SK-N-SH (cell line): ENCODE data around the gene CRIP3. TPM values are rescaled to one million over a fixed set of nuclear protein-coding genes. Genes with fewer than 3 reads are reported as not detected.

Experiments
- CTCF ChIA-PET: fragments of 300-600, 350-600 bp; formaldehyde crosslinking; extraction: SDS; loops from one replicate; lab custom pipeline; 2021; lab: Yijun Ruan, JAX
- POLR2A ChIA-PET: fragments of 350-600 bp; sonication (Branson Sonifier 250); formaldehyde crosslinking; extraction: SDS; loops from one replicate; lab custom pipeline; 2020; ENCODE audit warnings: antibody characterized with exemption, inconsistent platforms; lab: Yijun Ruan, JAX
- DNase-seq: peaks from one replicate; pipeline ENCODE4 v3.0.0; 2012
- H2AFZ ChIP-seq: fragments of 200-600 bp; sonication (generic); 2 replicates; pipeline ENCODE4 v1.8.1; 2016; ENCODE audit warnings: antibody characterized with exemption, mild to moderate bottlenecking, low read depth
- H3F3A ChIP-seq: fragments of 200-600 bp; sonication (generic); replicated peaks from 2 replicates; pipeline ENCODE3; 2016; ENCODE audit warnings: antibody characterized with exemption, mild to moderate bottlenecking; ENCODE audit not compliant: insufficient read depth
- H3K27ac ChIP-seq, 2 experiments: fragments of 200-500 bp in 1 of 2; fragments of 200-600 bp in 1 of 2; sonication (Bioruptor generic) in 1 of 2; sonication (generic), shearing (Covaris generic) in 1 of 2; 2 replicates each; pipeline versions ENCODE4 v1.5.1 to v1.6.1; 2014 to 2016; ENCODE audit warnings: low read depth in 2 of 2, inconsistent platforms in 1 of 2, low read length in 1 of 2, mild to moderate bottlenecking in 1 of 2, mixed read lengths in 1 of 2
- H3K27me3 ChIP-seq: fragments of 200-600 bp; sonication (generic), shearing (Covaris generic); 2 replicates; pipeline ENCODE4 v1.6.1; 2016; ENCODE audit warnings: mixed run types; ENCODE audit not compliant: insufficient read depth
- H3K36me3 ChIP-seq, 2 experiments: fragments of 200-500 bp in 1 of 2; fragments of 200-600 bp in 1 of 2; sonication (Bioruptor generic) in 1 of 2; sonication (generic) in 1 of 2; replicated peaks in 1 of 2; 2 replicates each; pipeline versions ENCODE3 to v1.5.1; 2014 to 2016; ENCODE audit warnings: low read length in 1 of 2, mild to moderate bottlenecking in 1 of 2; ENCODE audit not compliant: insufficient read depth in 2 of 2, control insufficient read depth in 1 of 2
- H3K4me1 ChIP-seq, 2 experiments: fragments of 200-500 bp in 1 of 2; fragments of 200-600 bp in 1 of 2; sonication (Bioruptor generic) in 1 of 2; sonication (generic), shearing (Covaris generic) in 1 of 2; 2 replicates each; pipeline versions ENCODE4 v1.5.1 to v1.6.1; 2014 to 2016; ENCODE audit warnings: low read depth in 1 of 2, low read length in 1 of 2, mixed run types in 1 of 2; ENCODE audit not compliant: insufficient read depth in 2 of 2, control insufficient read depth in 1 of 2
- H3K4me2 ChIP-seq: fragments of 200-600 bp; sonication (generic), shearing (Covaris generic); 2 replicates; pipeline ENCODE4 v1.6.1; 2017; ENCODE audit warnings: mixed run types
- H3K4me3 ChIP-seq, 2 experiments: fragments of 200-500 bp in 1 of 2; fragments of 200-600 bp in 1 of 2; sonication (Bioruptor generic) in 1 of 2; sonication (generic), shearing (Covaris generic) in 1 of 2; 2 replicates each; pipeline versions ENCODE4 v1.5.1 to v1.8.1; 2014 to 2016; ENCODE audit warnings: low read depth in 2 of 2, inconsistent platforms in 1 of 2, low read length in 1 of 2, mild to moderate bottlenecking in 1 of 2, mixed read lengths in 1 of 2, moderate library complexity in 1 of 2
- H3K79me2 ChIP-seq: fragments of 200-600 bp; sonication (generic); 2 replicates; pipeline ENCODE4 v1.8.1; 2017; ENCODE audit warnings: mild to moderate bottlenecking; ENCODE audit not compliant: insufficient read depth
- H3K9ac ChIP-seq: fragments of 200-600 bp; sonication (generic); 2 replicates; pipeline ENCODE4 v1.6.1; 2017; ENCODE audit warnings: mixed run types
- H3K9me2 ChIP-seq: fragments of 200-600 bp; sonication (generic); 2 replicates; pipeline ENCODE4 v1.6.1; 2017; ENCODE audit warnings: mixed run types
- H3K9me3 ChIP-seq: fragments of 200-600 bp; sonication (generic); 2 replicates; pipeline ENCODE4 v1.6.1; 2017; ENCODE audit warnings: mixed run types, mild to moderate bottlenecking, moderate library complexity
- H4K20me1 ChIP-seq: fragments of 200-600 bp; sonication (generic); 2 replicates; pipeline ENCODE4 v1.6.1; 2017; ENCODE audit warnings: mild to moderate bottlenecking, mixed run types; ENCODE audit not compliant: insufficient read depth
- CHD2 ChIP-seq: fragments of 150-350 bp; IDR thresholded peaks from 2 replicates; pipeline ENCODE4 v1.6.1; 2018; ENCODE audit warnings: low read length; ENCODE audit not compliant: partially characterized antibody
- ELF1 ChIP-seq: IDR thresholded peaks from 2 replicates; pipeline ENCODE4 v1.4.0; 2012
- FOXM1 ChIP-seq: IDR thresholded peaks from 2 replicates; pipeline ENCODE4 v1.4.0; 2012; ENCODE audit warnings: low read depth, mild to moderate bottlenecking
- GABPA ChIP-seq: IDR thresholded peaks from 2 replicates; pipeline ENCODE4 v1.4.0; 2012; ENCODE audit warnings: low read depth, mild to moderate bottlenecking
- IRF3 ChIP-seq: fragments of 150-350 bp; IDR thresholded peaks from 2 replicates; pipeline ENCODE4 v1.6.1; 2016; ENCODE audit warnings: mild to moderate bottlenecking, low read depth, low read length
- JUND ChIP-seq: IDR thresholded peaks from 2 replicates; pipeline ENCODE4 v1.4.0; 2012
- MAX ChIP-seq: IDR thresholded peaks from 2 replicates; pipeline ENCODE4 v1.4.0; 2012; ENCODE audit warnings: low read depth
- PBX3 ChIP-seq: IDR thresholded peaks from 2 replicates; pipeline ENCODE4; 2012
- POLR2AphosphoS5 ChIP-seq: IDR thresholded peaks from 2 replicates; pipeline ENCODE4 v1.6.1; 2012; ENCODE audit warnings: low read depth, low read length
- RFX5 ChIP-seq: IDR thresholded peaks from 2 replicates; pipeline ENCODE4 v1.6.1; 2012; ENCODE audit warnings: mild to moderate bottlenecking, improper control_type of control experiment, low read length
- RXRA ChIP-seq: IDR thresholded peaks from 2 replicates; pipeline ENCODE4 v1.4.0; 2012; ENCODE audit warnings: low read depth, mild to moderate bottlenecking, borderline replicate concordance
- SIN3A ChIP-seq: IDR thresholded peaks from 2 replicates; pipeline ENCODE4 v1.6.1; 2012; ENCODE audit warnings: low read depth, mild to moderate bottlenecking, low read length, moderate library complexity, borderline replicate concordance
- TCF12 ChIP-seq: IDR thresholded peaks from 2 replicates; pipeline ENCODE4 v1.4.0; 2012
- TEAD4 ChIP-seq: IDR thresholded peaks from 2 replicates; pipeline ENCODE4 v1.4.0; 2012; ENCODE audit warnings: mild to moderate bottlenecking, borderline replicate concordance; ENCODE audit not compliant: insufficient read depth
- USF1 ChIP-seq: IDR thresholded peaks from 2 replicates; pipeline ENCODE4 v1.4.0; 2012; ENCODE audit warnings: low read depth, borderline replicate concordance
- WGBS: methylation state at CpG from one replicate; pipeline ENCODE4 v1.1.6; 2017; ENCODE audit warnings: low lambda C conversion rate; 5-methylcytosine and 5-hydroxymethylcytosine counted together
- polyA plus RNA-seq, 3 experiments: library from polyadenylated mRNA; depleted of rRNA; stranded (reverse); fragments of >200 nt; gene quantifications; 2 replicates each; pipeline ENCODE4 v1.2.3, GENCODE V29; 2012
- TF ChIP-seq, protein P1 (sequence below): IDR thresholded peaks from 2 replicates; pipeline ENCODE4 v1.4.0; 2012; ENCODE audit warnings: low read depth, borderline replicate concordance

CRIP3 gene
- polyA plus RNA-seq, 1 of the 3 experiments (the other 2 are of a cell fraction): not detected

DNA sequence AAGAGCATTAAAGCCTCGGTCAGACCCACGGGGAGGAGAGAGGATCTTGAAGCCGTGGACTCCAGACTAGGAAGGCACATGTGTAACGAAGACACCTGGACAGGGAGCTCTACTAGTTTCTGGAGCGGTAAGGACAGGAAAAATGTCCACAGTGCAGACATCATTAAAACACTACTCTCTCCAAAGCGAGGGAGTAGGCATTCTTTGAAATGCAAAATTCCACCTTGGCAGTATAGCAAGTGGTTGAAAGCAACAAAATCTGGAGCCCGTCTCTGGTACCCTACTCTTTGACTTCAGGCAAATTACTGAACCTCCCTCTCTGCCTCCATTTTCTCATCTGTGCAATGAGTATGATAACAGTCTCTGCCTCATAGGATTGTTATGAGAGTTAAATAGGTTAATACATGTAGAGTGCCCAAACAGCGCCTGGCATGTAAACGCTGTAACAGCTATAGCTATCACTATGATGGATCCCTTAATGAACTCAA is 408 bp upstream of the CRIP3 start:
- Histone ChIP-seq H3K27ac (no peak overlapping the region), H3K27me3 (no peaks in the 10 kb centered on the region), H3K4me3 (no peak overlapping the region), H3K4me1 (no peaks in the 10 kb centered on the region; a peak in 1 of 4 replicates), H3K36me3 (no peaks in the 10 kb centered on the region), H3K9me3 (no peaks in the 10 kb centered on the region), H3F3A (no peaks in the 10 kb centered on the region), H4K20me1 (no peaks in the 10 kb centered on the region), H3K4me2 (no peak overlapping the region)
- ChIA-PET CTCF (interaction anchor here (1.1 kb wide), 1 partner anchor 80 kb away, joined by 3 read pairs; the partner anchor contains the start of gene DNPH1), POLR2A (no interaction called here)
- no peak for DNase-seq
- WGBS: 72% methylated on average over 9 of the region's 9 CpGs
- TF ChIP-seq TCF12: no peak
- TF ChIP-seq, protein P1, sequence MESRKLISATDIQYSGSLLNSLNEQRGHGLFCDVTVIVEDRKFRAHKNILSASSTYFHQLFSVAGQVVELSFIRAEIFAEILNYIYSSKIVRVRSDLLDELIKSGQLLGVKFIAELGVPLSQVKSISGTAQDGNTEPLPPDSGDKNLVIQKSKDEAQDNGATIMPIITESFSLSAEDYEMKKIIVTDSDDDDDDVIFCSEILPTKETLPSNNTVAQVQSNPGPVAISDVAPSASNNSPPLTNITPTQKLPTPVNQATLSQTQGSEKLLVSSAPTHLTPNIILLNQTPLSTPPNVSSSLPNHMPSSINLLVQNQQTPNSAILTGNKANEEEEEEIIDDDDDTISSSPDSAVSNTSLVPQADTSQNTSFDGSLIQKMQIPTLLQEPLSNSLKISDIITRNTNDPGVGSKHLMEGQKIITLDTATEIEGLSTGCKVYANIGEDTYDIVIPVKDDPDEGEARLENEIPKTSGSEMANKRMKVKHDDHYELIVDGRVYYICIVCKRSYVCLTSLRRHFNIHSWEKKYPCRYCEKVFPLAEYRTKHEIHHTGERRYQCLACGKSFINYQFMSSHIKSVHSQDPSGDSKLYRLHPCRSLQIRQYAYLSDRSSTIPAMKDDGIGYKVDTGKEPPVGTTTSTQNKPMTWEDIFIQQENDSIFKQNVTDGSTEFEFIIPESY: no peak
- TF ChIP-seq SIN3A: no peak
- no peak for TF ChIP-seq ELF1
- no peak for TF ChIP-seq RXRA
- no peak for TF ChIP-seq USF1
- no peak for TF ChIP-seq FOXM1
- TF ChIP-seq JUND: no peak
- no peak for TF ChIP-seq IRF3
- TF ChIP-seq, all 33 proteins: peak for 0
- H3K79me2 ChIP-seq: no peaks in the 10 kb centered on the region
- no peak overlapping the region for H2AFZ ChIP-seq
- no peak overlapping the region for H3K9ac ChIP-seq
- H3K9me2 ChIP-seq: no peaks in the 10 kb centered on the region

DNA sequence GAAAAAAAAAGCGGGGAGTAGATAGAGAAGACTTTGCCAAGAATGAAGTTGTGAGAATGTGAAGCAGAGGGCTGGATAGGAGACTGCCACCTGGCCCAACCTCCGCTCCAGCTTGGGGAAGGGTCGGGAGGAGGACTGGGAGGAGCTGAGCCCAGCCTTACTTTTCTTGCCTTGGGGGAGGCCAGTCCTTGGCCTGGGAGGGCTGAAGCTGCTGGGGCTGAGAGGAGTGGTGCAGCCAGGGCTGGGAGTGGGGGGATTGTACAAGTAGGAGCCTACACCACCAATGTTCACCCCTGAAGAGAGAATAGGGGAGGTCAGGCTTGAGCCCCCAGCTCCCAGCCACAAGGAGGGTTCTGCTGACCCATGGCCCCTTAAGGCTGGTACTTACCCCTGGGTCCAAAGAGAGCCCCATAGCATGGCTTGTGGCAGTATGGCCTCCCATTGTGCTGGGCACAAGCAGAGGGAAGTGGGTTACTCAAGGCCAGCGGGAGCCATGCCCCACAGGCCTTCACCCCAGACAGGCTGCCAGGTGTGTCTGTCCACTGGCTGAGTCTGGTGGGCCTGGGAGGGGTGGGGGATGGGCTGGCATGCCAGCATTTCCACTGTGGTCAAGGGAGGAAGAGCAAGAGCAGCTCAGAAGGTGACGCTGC is 1.1 kb downstream of the CRIP3 start:
- no peak for TF ChIP-seq TEAD4
- no peak for TF ChIP-seq MAX
- no peak for TF ChIP-seq PBX3
- no peak for TF ChIP-seq FOXM1
- no peak for TF ChIP-seq IRF3
- TF ChIP-seq RFX5: no peak
- no peak for TF ChIP-seq GABPA
- TF ChIP-seq, protein P1: no peak
- no peak for TF ChIP-seq CHD2
- TF ChIP-seq POLR2AphosphoS5: no peak
- Histone ChIP-seq H2AFZ (no peak overlapping the region), H3F3A (no peaks in the 10 kb centered on the region), H4K20me1 (no peaks in the 10 kb centered on the region), H3K4me2 (no peak overlapping the region), H3K9me3 (no peaks in the 10 kb centered on the region), H3K79me2 (no peaks in the 10 kb centered on the region), H3K36me3 (no peaks in the 10 kb centered on the region), H3K4me3 (no peak overlapping the region), H3K9me2 (no peaks in the 10 kb centered on the region), H3K27ac (no peak overlapping the region), H3K27me3 (no peaks in the 10 kb centered on the region), H3K9ac (no peak overlapping the region), H3K4me1 (no peaks in the 10 kb centered on the region; a peak in 1 of 4 replicates)
- no peak for DNase-seq
- ChIA-PET CTCF (interaction anchor here (0.5 to 1.5 kb wide), 3 partner anchors 28 to 79 kb away, joined by 3 to 5 read pairs (median 3); partner anchors contain the start of gene DNPH1), POLR2A (no interaction called here)
- 74% methylated on average over 3 of the region's 5 CpGs for WGBS
